ENCODE results near the gene C8G. TPM values are rescaled to one million over a fixed set of nuclear protein-coding genes. Genes with fewer than 3 reads are reported as not detected.

Gene C8G
- total and polyA plus RNA-seq, 8 donors, result 2.3 to 5.5 TPM; not detected in 6

DNA sequence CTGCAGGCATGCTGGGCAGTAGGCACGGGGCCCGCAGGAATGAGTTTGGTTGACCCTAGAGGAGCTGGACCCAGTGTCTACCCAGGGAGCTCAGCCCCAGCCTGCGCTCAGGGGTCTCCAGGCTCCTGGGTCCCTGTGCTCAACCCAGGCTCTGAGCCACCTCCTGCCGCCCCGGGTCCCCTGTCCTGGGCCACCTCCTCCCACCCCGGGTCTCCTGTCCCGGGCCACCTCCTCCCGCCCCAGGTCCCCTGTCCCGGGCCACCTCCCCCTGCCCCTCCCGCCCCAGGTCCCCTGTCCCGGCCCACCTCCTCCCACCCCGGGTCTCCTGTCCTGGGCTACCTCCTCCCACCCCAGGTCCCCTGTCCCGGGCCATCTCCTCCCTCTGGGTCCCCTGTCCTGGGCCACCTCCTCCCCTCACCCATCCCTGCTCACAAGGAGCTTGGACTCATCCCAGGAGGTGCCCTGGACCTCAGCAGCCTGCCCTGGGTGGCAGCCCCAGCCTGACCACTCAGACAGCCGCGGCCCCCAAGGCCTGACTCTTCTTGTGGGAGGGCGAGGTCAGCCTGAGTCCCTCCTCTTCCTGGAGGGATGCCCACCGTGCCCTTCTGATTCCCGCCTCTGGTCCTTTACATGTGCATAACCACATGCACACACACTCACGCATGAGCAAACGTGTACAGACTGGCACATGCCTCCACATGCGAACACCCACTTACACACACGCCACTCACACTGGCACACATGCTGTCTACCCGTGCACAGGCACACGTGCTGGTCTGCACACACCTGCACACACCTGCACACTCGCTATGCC, 9.4 kb downstream of the C8G start:
- no peak overlapping the region for H3K4me3 ChIP-seq
- H3K27ac ChIP-seq, result no peak overlapping the region
- H3K4me1 ChIP-seq, result peaks cover 9 to 29% (median 26%) of the 10 kb centered on the region in 4 donors
- no peaks in the 10 kb centered on the region for H3K36me3 ChIP-seq
- WGBS, 5 donors, result 87 to 90% (median 89%) methylated on average over 25 of the region's 25 CpGs
- intact Hi-C loops (cut with DNase I; ENCODE audit: low total_unique reads), result loop anchor here (10.0 kb wide), 1 partner anchor 70 kb away; the partner anchor contains the start of gene ABCA2
- no peaks in the 10 kb centered on the region for H3K9me3 ChIP-seq
- DNase-seq, result no peak
- TF ChIP-seq POLR2A (IDR thresholded peaks at IDR 0.05), result no peak
- no peak for TF ChIP-seq EP300 (IDR thresholded peaks at IDR 0.05)
- H3K27me3 ChIP-seq, result no peaks in the 10 kb centered on the region

DNA sequence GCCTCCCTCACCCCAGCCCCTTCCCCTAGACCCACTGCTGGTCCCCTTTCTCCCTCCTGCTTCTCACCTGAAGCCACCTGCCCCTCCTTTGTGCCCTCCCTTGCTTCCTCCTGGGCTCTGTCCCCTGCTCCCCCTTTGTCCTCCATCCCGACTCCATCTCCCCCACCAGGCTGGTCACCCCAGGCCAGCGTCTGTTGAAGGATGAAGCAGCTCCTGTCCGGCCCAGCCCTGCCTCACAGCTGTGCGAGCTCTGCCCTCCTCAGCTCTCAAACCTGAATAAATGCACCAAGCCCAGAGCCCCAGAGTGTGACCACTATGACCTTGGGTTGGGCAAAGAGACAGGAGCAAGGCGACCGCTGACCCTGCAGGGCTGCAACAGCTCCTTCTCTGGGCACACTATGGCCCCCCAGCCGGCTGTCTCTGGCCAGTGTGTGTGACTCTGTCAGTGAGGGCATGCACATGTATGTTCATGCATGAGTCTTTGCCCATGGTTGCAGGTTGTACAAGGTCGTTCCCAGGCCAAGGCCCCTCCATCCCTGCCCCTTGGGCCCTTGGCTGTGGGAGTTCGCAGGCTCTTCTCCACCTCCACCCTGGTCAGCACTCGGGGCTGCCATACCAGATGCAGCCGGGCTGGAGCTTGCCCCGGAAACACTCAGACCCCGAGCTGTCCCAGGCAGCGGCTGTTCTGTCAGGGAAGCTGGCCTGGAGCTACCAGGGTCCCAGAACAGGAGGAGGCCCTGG, 10.3 kb downstream of the C8G start:
- no peaks in the 10 kb centered on the region for H3K36me3 ChIP-seq
- TF ChIP-seq POLR2A (IDR thresholded peaks at IDR 0.05), result no peak
- TF ChIP-seq, protein P1, sequence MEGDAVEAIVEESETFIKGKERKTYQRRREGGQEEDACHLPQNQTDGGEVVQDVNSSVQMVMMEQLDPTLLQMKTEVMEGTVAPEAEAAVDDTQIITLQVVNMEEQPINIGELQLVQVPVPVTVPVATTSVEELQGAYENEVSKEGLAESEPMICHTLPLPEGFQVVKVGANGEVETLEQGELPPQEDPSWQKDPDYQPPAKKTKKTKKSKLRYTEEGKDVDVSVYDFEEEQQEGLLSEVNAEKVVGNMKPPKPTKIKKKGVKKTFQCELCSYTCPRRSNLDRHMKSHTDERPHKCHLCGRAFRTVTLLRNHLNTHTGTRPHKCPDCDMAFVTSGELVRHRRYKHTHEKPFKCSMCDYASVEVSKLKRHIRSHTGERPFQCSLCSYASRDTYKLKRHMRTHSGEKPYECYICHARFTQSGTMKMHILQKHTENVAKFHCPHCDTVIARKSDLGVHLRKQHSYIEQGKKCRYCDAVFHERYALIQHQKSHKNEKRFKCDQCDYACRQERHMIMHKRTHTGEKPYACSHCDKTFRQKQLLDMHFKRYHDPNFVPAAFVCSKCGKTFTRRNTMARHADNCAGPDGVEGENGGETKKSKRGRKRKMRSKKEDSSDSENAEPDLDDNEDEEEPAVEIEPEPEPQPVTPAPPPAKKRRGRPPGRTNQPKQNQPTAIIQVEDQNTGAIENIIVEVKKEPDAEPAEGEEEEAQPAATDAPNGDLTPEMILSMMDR (IDR thresholded peaks at IDR 0.05), result no peak
- no peaks in the 10 kb centered on the region for H3K27me3 ChIP-seq
- H3K4me1 ChIP-seq, result peaks cover 7 to 23% (median 17%) of the 10 kb centered on the region in 4 donors
- H3K4me3 ChIP-seq, result no peak overlapping the region
- WGBS, 5 donors, result 83 to 88% (median 87%) methylated on average over 4 to 14 of the region's 14 CpGs
- no peak for DNase-seq
- no peak overlapping the region for H3K27ac ChIP-seq
- intact Hi-C loops (cut with DNase I; ENCODE audit: low total_unique reads), result loop anchor here (10.0 kb wide), 1 partner anchor 69 kb away; the partner anchor contains the start of gene ABCA2
- H3K9me3 ChIP-seq, result no peaks in the 10 kb centered on the region

DNA sequence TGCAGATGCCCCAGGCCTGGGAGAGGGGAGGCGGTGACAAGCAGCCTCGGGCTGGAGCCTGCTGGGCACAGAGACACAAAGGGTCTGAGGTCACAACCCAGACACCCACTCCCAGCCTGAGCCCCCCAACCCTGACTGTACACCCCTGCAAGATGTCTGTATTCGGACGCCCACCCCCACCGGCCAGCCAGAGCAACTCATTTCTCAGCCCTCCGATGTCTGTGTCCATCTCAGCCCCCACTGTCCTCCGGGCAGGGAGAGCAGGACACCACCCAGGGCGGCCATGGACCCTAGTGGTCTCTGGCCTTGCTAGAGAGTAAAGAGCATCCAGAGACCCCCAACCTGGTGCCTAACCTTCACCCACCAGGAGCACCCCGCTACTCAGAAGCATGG, 10.9 kb downstream of the C8G start:
- no peaks in the 10 kb centered on the region for H3K36me3 ChIP-seq
- no peak for DNase-seq
- no peak overlapping the region for H3K27ac ChIP-seq
- no peak for TF ChIP-seq POLR2AphosphoS5 (IDR thresholded peaks at IDR 0.05)
- no peak for TF ChIP-seq POLR2A (IDR thresholded peaks at IDR 0.05)
- TF ChIP-seq, protein P1 (IDR thresholded peaks at IDR 0.05), result no peak
- TF ChIP-seq EP300 (IDR thresholded peaks at IDR 0.05), result no peak
- H3K27me3 ChIP-seq, result no peaks in the 10 kb centered on the region
- intact Hi-C loops (cut with DNase I; ENCODE audit: low total_unique reads), result loop anchor here (10.0 kb wide), 1 partner anchor 69 kb away; the partner anchor contains the start of gene ABCA2
- no peak overlapping the region for H3K4me3 ChIP-seq
- H3K9me3 ChIP-seq, result no peaks in the 10 kb centered on the region
- WGBS, 5 donors, result 91 to 95% (median 93%) methylated on average over 7 to 9 of the region's 9 CpGs
- H3K4me1 ChIP-seq, result peaks cover 1 to 20% (median 16%) of the 10 kb centered on the region in 4 donors

DNA sequence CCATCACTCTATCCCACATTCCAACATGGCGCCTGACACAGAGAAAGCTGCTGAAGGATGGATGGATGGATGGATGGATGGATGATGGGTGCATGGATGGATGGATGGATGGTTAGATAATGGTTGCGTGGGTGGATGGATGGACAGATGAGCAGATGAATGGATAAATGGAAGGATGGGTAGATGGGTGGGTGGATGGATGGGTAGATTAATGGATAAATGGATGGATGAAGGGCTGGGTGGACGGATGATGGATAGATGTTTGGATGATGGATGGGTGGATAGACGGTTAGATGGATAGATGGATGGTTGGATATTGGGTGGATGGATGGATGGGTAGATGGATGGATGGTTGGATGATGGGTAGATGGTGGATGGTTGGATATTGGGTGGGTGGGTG, 11.6 kb downstream of the C8G start:
- Histone ChIP-seq H3K36me3 (no peaks in the 10 kb centered on the region), H3K9me3 (no peaks in the 10 kb centered on the region), H3K27me3 (no peaks in the 10 kb centered on the region), H3K4me3 (no peak overlapping the region), H3K27ac (no peak overlapping the region), H3K4me1 (peaks cover 6 to 21% (median 18%) of the 10 kb centered on the region in 4 donors)
- no peak for DNase-seq
- intact Hi-C loops (cut with DNase I; ENCODE audit: low total_unique reads), result loop anchor here (10.0 kb wide), 1 partner anchor 68 kb away; the partner anchor contains the start of gene ABCA2
- TF ChIP-seq EP300 (IDR thresholded peaks at IDR 0.05), result no peak
- TF ChIP-seq, protein P1 (IDR thresholded peaks at IDR 0.05), result no peak
- no peak for TF ChIP-seq POLR2AphosphoS5 (IDR thresholded peaks at IDR 0.05)
- TF ChIP-seq POLR2A (IDR thresholded peaks at IDR 0.05), result no peak
- 93 to 99% (median 96%) methylated on average over 4 of the region's 4 CpGs for WGBS, 5 donors
